Adrenal gland (tissue), 5 donors: Measurements from ENCODE around the gene VHLL.

ENCODE experiments used
- POLR2A ChIP-seq, 2 donors: fragments of 450-650 bp; IDR thresholded peaks; one replicate each; pipeline ENCODE4 v1.6.1; 2017; ENCODE audit warnings: antibody characterized with exemption in 2 of 2, mild to moderate bottlenecking in 2 of 2, moderate library complexity in 1 of 2
- TF ChIP-seq, protein P1 (sequence below), 6 experiments: fragments of 450-650 bp in 4 of 6; fragments of 200-600 bp in 2 of 6; sonication (generic) in 1 of 6; IDR thresholded peaks; 1 replicate in 5 of 6; 2 replicates in 1 of 6; pipeline versions ENCODE4 v1.5.1 to v1.8.0; 2016 to 2021; ENCODE audit warnings: antibody characterized with exemption in 6 of 6, mild to moderate bottlenecking in 2 of 6, moderate library complexity in 1 of 6
- donor health status: DM: no; HTN: no; CAD: no.

GRCh38 chr1:156347331-156347730 lies 48.2 kb upstream of the VHLL start:
- TF ChIP-seq, protein P1, sequence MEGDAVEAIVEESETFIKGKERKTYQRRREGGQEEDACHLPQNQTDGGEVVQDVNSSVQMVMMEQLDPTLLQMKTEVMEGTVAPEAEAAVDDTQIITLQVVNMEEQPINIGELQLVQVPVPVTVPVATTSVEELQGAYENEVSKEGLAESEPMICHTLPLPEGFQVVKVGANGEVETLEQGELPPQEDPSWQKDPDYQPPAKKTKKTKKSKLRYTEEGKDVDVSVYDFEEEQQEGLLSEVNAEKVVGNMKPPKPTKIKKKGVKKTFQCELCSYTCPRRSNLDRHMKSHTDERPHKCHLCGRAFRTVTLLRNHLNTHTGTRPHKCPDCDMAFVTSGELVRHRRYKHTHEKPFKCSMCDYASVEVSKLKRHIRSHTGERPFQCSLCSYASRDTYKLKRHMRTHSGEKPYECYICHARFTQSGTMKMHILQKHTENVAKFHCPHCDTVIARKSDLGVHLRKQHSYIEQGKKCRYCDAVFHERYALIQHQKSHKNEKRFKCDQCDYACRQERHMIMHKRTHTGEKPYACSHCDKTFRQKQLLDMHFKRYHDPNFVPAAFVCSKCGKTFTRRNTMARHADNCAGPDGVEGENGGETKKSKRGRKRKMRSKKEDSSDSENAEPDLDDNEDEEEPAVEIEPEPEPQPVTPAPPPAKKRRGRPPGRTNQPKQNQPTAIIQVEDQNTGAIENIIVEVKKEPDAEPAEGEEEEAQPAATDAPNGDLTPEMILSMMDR (IDR thresholded peaks at IDR 0.05) = no peak
- TF ChIP-seq POLR2A (IDR thresholded peaks at IDR 0.05) = no peak
